WERI-Rb-1 (cell line): ENCODE data around the gene C17orf107.
"Not testable (repeated sequence)": the region's sequence is repeated elsewhere in the genome, so short reads cannot be mapped to it uniquely, and the experiment has no call there.

Source experiments
- DNase-seq: peaks from one replicate; pipeline ENCODE4 v3.0.0-alpha.2; 2020
- H3K27ac ChIP-seq: fragments of 250-450 bp; sonication (Bioruptor Pico); 2 replicates; pipeline ENCODE4 v1.5.1; 2020; ENCODE audit warnings: mild to moderate bottlenecking, moderate library complexity
- H3K27me3 ChIP-seq: fragments of 250-450 bp; sonication (Bioruptor Pico); 2 replicates; pipeline ENCODE4 v1.5.1; 2021; ENCODE audit warnings: mild to moderate bottlenecking, low read depth, moderate library complexity; ENCODE audit not compliant: insufficient read depth, severe bottlenecking
- H3K36me3 ChIP-seq: fragments of 250-450 bp; sonication (Bioruptor Pico); 2 replicates; pipeline ENCODE4 v1.5.1; 2020; ENCODE audit warnings: mild to moderate bottlenecking, moderate library complexity
- H3K4me3 ChIP-seq: 2 replicates; pipeline ENCODE4 v1.5.1; 2011; ENCODE audit warnings: low read depth, mild to moderate bottlenecking, control low read depth, low read length
- H3K9me3 ChIP-seq: fragments of 250-450 bp; sonication (Bioruptor Pico); 2 replicates; pipeline ENCODE4 v1.5.1; 2021; ENCODE audit warnings: mild to moderate bottlenecking, moderate library complexity; ENCODE audit not compliant: severe bottlenecking
- CTCF ChIP-seq: IDR thresholded peaks from 2 replicates; pipeline ENCODE4 v1.5.1; 2011; ENCODE audit warnings: low read depth, mild to moderate bottlenecking, control low read depth, inconsistent platforms, low read length

C17orf107 gene

GRCh38 chr17:4908301-4908700 is 9.0 kb downstream of the C17orf107 start:
- Histone ChIP-seq H3K36me3 (no peaks in the 10 kb centered on the region), H3K27me3 (no peaks in the 10 kb centered on the region), H3K9me3 (no peaks in the 10 kb centered on the region), H3K27ac (no peak overlapping the region), H3K4me3 (no peak overlapping the region)
- DNase-seq: no peak
- TF ChIP-seq CTCF: no peak

- peak; percentile 83 for TF ChIP-seq CTCF
- Histone ChIP-seq H3K4me3 (no peak overlapping the region), H3K27ac (peak overlapping the region; percentile 17; the same call in 1 of the 2 replicates), H3K9me3 (no peaks in the 10 kb centered on the region), H3K36me3 (no peaks in the 10 kb centered on the region), H3K27me3 (no peaks in the 10 kb centered on the region)
- peak; percentile 92 for DNase-seq
Observed at GRCh38 chr17:4908711-4909496, 9.6 kb downstream of the C17orf107 start.

- Histone ChIP-seq H3K27me3 (no peaks in the 10 kb centered on the region), H3K9me3 (no peaks in the 10 kb centered on the region), H3K27ac (no peak overlapping the region), H3K4me3 (no peak overlapping the region), H3K36me3 (no peaks in the 10 kb centered on the region)
- DNase-seq: no peak
- TF ChIP-seq CTCF: no peak
Observed at GRCh38 chr17:4913994-4914393, 14.7 kb downstream of the C17orf107 start.

- not testable (repeated sequence) for H3K4me3 ChIP-seq, DNase-seq, H3K27ac ChIP-seq, H3K27me3 ChIP-seq, H3K36me3 ChIP-seq, H3K9me3 ChIP-seq
Observed at GRCh38 chr17:4914551-4914950, 15.2 kb downstream of the C17orf107 start.

- H3K9me3 ChIP-seq: no peaks in the 10 kb centered on the region
- H3K27me3 ChIP-seq: no peaks in the 10 kb centered on the region
- H3K36me3 ChIP-seq: no peaks in the 10 kb centered on the region
- no peak for TF ChIP-seq CTCF
- H3K4me3 ChIP-seq: no peak overlapping the region
- no peak overlapping the region for H3K27ac ChIP-seq
- no peak for DNase-seq
Observed at GRCh38 chr17:4919511-4920047, 20.2 kb downstream of the C17orf107 start.

- no peak for TF ChIP-seq CTCF
- Histone ChIP-seq H3K27ac (no peak overlapping the region), H3K9me3 (no peaks in the 10 kb centered on the region), H3K4me3 (no peak overlapping the region), H3K27me3 (no peaks in the 10 kb centered on the region), H3K36me3 (no peaks in the 10 kb centered on the region)
- DNase-seq: no peak
Observed at GRCh38 chr17:4920351-4921048, 21.2 kb downstream of the C17orf107 start.
